GM18502 (cell line): ENCODE results near the gene HS3ST2.
"Not testable (repeated sequence)": the region's sequence is repeated elsewhere in the genome, so short reads cannot be mapped to it uniquely, and the experiment has no call there.

ENCODE experiments used
- ATAC-seq: cut with Tn5 transposase; IDR thresholded peaks from one replicate; pipeline ENCODE4 v1.9.1; 2021; ENCODE audit warnings: mild to moderate bottlenecking; ENCODE audit not compliant: unreplicated experiment, poor library complexity

HS3ST2 gene

DNA sequence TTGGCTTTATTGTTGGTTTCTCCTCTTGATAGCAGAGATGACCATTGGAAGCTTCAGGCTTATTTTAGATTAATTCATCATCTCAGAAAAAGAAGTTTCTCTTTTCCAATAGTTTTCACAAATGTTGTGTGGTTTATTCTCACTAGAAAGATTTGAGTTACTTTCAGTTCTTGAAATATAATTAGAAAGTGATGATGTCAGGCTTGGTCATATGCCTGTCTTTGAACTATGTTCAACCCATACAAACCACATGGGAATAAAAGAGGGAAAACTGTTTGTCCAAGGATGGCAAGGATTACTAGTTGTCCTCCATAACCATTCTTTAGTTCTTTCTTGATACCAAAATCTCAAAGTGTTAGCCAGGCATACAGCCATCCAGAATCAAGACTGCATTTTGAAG, 3.7 kb upstream of the HS3ST2 start:
- no peak for ATAC-seq

DNA sequence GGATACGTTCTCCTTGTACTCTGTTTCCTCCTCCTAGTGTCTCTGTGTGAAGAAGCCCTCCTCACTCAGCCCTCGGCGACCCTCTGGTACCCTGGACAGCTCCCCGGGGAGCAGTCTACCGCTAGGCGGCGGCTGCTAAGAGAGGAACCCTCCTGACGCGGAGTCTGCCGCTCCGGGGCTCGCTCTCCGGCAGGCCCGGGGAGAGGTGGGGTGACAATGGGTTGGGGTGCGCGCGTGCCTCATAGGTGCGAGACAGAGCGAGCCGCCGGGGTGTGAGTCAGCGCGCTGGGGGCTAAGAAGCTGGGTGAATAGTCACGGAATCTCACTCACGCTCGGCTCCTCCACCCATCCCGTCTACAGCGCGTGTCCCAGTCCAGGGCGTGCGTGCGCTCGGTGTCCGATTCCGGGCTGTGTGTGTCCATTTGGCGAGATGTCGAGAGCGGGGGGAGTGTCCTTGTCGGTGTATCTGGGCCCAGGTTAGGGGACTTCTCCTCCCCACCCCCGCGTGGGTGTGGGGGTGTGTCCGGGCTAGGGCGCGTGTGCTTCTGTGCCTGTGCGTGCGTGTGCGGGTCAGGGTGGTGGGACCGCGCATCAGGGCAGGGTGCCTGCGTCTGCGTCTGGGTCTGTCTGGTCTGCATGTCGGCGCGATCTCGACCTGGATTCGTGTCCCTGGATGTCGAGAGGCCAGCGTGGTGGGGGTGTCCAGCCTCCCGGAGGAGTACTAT, 577 bp upstream of the HS3ST2 start:
- ATAC-seq, result no peak

DNA sequence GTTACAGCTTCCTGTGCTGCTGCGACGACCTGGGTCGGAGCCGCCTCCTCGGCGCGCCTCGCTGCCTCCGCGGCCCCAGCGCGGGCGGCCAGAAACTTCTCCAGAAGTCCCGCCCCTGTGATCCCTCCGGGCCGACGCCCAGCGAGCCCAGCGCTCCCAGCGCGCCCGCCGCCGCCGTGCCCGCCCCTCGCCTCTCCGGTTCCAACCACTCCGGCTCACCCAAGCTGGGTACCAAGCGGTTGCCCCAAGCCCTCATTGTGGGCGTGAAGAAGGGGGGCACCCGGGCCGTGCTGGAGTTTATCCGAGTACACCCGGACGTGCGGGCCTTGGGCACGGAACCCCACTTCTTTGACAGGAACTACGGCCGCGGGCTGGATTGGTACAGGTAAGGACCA, 746 bp downstream of the HS3ST2 start:
- no peak for ATAC-seq

- no peak for ATAC-seq
These were observed 1.9 kb downstream of the HS3ST2 start for GRCh38 chr16:22815863-22816262.

DNA sequence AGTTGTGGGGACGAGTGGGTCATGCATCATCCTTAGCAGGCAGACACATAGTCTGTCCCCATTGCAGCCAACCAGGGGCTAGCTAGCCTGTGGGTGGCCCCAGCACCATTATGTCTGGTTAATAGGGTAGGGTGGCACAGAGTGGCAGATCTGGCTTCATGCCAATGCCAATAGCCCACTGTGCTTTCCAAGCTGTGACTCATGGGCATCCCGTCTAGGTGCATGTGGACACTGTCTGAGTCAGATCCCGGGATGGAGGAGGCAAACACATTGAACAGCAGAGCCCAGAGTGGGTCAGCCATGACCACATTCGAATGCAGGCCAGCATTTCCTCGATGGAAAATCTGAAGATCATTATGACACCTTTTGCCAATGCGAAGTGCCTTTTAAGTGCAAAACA, 2.5 kb downstream of the HS3ST2 start:
- no peak for ATAC-seq

DNA sequence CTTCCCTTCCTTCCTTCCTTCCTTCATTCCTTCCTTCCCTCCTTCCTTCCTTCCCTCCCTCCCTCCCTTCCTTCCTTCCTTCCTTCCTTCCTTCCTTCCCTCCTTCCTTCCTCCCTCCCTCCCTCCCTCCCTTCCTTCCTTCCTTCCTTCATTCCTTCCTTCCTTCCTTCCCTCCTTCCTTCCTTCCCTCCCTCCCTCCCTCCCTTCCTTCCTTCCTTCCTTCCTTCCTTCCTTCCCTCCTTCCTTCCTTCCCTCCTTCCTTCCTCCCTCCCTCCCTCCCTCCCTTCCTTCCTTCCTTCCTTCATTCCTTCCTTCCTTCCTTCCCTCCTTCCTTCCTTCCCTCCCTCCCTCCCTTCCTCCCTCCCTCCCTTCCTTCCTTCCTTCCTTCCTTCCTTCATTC, 4.8 kb downstream of the HS3ST2 start:
- ATAC-seq, result not testable (repeated sequence)

DNA sequence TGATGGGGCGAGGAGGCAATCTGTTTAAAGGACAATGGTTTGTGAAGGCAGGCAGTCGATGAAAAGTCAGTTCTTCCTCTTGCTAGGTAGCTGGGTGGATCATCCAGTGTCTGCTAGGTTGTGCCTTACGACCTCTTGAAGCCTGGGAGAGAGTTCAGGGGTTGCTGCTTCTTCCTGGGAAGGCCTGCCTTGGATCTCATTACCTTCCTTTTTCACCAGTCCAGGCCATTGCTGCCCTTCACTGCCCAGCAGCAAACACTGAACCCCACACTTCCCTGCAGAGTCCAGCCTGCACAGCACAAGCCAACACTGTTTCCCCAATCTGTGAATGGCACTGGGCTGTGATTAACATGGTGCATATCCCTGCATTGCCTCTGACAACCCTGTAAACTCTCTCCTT, 24.7 kb downstream of the HS3ST2 start:
- ATAC-seq, result no peak

DNA sequence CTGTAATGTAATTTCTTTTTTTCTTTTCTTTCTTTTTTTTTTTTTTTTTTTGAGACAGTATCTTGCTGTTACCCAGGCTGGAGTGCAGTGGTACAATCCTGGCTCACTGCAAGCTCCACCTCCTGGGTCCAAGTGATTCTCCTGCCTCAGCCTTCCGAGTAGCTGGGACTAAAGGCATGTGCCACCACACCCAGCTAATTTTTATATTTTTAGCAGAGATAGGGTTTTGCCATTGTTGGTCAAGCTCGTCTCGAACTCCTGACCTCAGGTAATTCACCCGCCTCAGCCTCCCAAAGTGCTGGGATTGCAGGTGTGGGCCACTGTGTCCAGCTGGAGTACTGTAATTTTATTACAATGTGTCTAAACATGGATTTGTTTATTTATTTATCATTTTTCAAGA, 28.1 kb downstream of the HS3ST2 start:
- not testable (repeated sequence) for ATAC-seq

DNA sequence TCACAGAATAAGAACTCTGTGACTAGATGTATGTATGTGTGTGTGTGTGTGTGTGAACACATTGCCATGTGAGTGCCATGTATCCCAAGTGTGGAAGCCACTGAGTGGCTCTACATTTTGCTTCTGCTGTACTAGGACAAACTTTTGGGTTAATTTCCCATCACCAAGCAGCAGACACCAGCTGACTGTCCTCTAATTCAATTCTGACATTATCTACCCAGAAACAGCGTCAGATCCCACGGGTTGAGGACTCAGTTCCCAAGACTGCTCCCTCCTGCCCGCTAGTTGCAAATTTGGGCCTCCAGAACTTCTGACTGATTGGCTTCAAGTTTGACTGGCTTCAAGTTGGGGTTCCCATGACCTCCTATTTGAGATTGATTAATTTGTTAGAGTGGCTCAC, 29.2 kb downstream of the HS3ST2 start:
- no peak for ATAC-seq

DNA sequence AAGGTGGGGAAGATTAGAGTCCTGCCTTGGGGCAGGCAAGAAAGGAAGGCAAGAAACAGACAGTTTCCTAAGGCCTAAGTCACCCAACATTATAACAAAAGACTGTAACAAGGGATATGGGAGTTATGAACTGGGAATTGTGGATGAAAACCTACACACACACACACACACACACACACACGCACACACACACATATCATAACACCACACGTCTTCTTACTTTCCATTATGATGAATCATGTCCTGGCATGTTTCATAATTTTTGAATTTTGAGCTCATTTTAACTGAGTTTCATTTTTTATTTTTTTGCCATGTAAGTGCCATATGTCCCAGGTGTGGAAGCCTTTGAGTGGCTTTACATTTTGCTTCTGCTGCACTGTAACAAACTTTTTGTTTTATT, 29.9 kb downstream of the HS3ST2 start:
- ATAC-seq, result no peak

- ATAC-seq, result no peak
These were observed 30.5 kb downstream of the HS3ST2 start for GRCh38 chr16:22844416-22844815.

GRCh38 chr16:22847100-22847499, 33.1 kb downstream of the HS3ST2 start:
- ATAC-seq, result no peak

- ATAC-seq, result no peak
These were observed 33.7 kb downstream of the HS3ST2 start for GRCh38 chr16:22847690-22848089.

DNA sequence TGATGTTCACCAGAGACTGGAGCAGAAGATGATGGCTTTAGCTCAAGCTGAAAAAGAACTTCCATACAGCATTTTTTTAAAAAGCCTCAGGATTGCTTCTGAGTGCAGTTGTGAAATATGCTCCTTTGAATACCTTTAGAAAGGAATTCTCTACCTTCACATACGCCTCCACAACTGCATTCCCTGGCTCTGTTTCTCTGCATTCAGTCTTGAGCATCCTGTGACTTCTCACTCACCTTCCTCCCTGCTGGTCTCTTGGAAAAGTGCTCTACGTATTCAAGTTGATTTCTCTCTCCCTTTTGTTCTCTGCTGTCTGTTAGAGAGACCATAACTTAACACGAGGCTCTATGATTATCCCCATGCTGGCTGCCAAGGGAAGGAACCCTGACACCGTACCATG, 34.5 kb downstream of the HS3ST2 start:
- no peak for ATAC-seq

- ATAC-seq, result no peak
These were observed 35.6 kb downstream of the HS3ST2 start for GRCh38 chr16:22849517-22849916.

- ATAC-seq, result no peak
These were observed 41.3 kb downstream of the HS3ST2 start for GRCh38 chr16:22855231-22855630.

DNA sequence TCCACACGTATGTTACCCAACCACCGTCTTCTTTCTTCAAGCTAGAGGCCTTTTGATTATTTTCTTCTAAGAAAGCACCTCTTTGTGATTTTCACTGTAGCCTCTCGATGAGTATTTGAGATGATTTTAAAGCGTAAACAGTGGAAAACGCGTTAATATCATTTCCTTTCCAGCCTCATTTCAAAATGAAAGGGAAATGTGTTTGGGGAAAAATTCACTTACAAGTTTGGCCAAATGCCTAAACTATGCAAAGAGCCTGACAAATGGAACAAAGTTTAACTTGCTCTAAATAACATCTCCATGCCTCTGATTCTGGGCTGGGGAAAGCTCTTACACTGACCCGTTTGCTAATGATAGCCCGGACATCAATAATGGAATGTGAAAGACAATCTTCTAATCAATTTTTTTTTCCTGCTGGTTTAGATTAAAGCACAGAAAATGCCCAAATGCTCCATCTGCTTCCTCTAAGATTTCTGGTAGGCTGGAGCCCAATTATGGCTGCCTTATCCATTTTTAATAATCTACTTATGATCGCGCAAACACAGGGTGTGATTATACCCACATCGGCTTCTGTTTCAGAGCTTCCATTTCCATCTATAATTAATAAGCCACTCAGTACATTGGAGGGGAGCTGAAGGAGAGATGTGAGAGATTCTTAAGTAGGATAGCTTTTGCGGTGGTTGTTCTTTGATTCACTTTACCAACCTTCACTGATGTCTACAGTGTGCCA, 43.5 kb downstream of the HS3ST2 start:
- no peak for ATAC-seq

- ATAC-seq, result no peak
These were observed 46.0 kb downstream of the HS3ST2 start for GRCh38 chr16:22859925-22860324.

GRCh38 chr16:22861580-22861979, 47.6 kb downstream of the HS3ST2 start:
- no peak for ATAC-seq

DNA sequence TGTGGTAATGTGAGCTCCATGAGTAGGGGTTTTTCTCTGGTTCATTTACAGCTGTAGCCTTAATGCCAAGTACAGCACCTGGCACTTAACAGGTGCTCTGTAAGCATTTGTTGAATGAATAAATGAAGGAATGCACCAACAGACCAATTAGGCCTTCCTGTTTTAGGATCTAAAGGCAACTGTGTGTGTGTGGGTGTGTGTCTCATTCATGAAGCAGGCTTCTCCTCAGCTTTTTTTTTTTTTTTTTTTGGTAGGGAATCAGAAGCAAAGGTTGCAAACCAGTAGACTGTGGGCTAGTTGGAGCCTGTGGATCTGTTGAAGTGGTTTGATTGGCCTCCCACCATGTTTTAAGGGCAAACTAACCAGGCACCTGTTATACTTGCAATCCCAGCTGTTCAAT, 48.1 kb downstream of the HS3ST2 start:
- ATAC-seq, result no peak

DNA sequence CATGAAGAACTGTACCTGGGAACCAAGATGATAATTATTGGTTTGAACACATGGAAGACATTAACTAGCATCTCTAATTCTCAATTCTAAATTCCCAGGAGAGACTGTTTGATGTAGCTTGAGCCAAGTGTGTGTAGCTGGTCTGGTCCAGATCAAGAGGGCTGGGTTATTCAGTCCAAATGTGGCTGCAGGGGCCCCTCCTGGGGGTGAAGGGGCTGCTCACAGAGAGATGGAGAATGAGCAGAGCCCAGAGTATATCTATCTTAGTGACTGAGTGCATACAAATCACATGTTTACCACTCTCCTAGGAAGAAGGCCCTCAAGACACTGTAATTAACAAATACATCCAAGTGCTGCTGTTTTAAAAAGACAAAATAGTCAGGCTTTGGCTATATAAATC, 50.4 kb downstream of the HS3ST2 start:
- no peak for ATAC-seq

DNA sequence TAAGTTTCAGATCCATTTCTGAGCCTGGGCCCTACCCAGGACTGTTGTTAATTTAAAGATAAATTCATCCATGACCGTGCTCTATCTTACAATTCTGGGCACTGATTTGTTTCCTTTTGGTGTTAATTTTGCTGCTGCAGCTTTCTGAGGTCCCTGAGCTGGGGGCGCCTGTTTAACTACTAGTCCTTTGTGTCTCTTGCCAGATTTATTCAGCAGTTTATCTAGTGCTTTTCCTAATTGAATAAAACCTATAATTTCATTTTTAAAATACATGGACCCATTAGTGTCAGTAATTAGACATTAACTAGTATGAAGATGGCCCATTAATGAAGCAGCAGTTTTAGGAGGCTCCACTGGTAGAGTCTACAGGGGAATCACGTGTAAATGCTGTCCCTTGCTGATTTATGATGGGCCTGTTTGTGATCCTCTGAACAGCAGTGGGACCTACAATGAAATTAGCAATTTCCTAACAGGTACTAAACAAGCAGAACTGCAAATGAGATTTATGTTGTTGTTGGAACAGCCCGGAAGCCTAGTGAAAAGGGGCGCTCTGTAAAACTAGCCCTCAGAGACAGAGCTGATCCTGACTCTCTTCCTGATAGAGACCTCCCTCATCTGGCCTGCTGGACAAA, 54.7 kb downstream of the HS3ST2 start:
- no peak for ATAC-seq
